ENCODE results near the gene ARHGAP5.

The ARHGAP5 gene

GRCh38 chr14:32102152-32102787 lies 25.2 kb downstream of the ARHGAP5 start:
- Histone ChIP-seq H3K4me3 (no peak overlapping the region), H3K4me1 (peaks cover 0 to 53% (median 9%) of the 10 kb centered on the region in 4 donors), H3K27me3 (no peaks in the 10 kb centered on the region), H3K36me3 (no peaks in the 10 kb centered on the region), H3K9me3 (no peaks in the 10 kb centered on the region), H3K27ac (no peak overlapping the region)
- no peak for TF ChIP-seq CTCF (IDR thresholded peaks at IDR 0.05)
- intact Hi-C loops (cut with DNase I; ENCODE audit: low total_unique reads), result no loop called here
- DNase-seq, result no peak

- Histone ChIP-seq H3K27me3 (no peaks in the 10 kb centered on the region), H3K36me3 (no peaks in the 10 kb centered on the region), H3K4me3 (no peak overlapping the region), H3K9me3 (no peaks in the 10 kb centered on the region), H3K4me1 (peaks cover 0 to 60% (median 10%) of the 10 kb centered on the region in 4 donors), H3K27ac (no peak overlapping the region)
- intact Hi-C loops (cut with DNase I; ENCODE audit: low total_unique reads), result no loop called here
- no peak for TF ChIP-seq CTCF (IDR thresholded peaks at IDR 0.05)
- no peak for DNase-seq
Observed at GRCh38 chr14:32102968-32103367, 25.9 kb downstream of the ARHGAP5 start.

GRCh38 chr14:32104308-32104707 lies 27.2 kb downstream of the ARHGAP5 start:
- TF ChIP-seq CTCF (IDR thresholded peaks at IDR 0.05), result no peak
- no peak overlapping the region for H3K4me3 ChIP-seq
- DNase-seq, result no peak

GRCh38 chr14:32104803-32105202 lies 27.7 kb downstream of the ARHGAP5 start:
- H3K27ac ChIP-seq, result no peak overlapping the region
- TF ChIP-seq CTCF (IDR thresholded peaks at IDR 0.05), result no peak
- H3K27me3 ChIP-seq, result no peaks in the 10 kb centered on the region
- H3K9me3 ChIP-seq, result no peaks in the 10 kb centered on the region
- H3K36me3 ChIP-seq, result no peaks in the 10 kb centered on the region
- no peak overlapping the region for H3K4me3 ChIP-seq
- intact Hi-C loops (cut with DNase I; ENCODE audit: low total_unique reads), result loop anchor here (5.0 kb wide), 1 partner anchor 1423 kb away; no protein-coding TSS in a partner anchor
- DNase-seq, result no peak
- H3K4me1 ChIP-seq, result peaks cover 0 to 77% (median 12%) of the 10 kb centered on the region in 4 donors

More at GRCh38 chr14:32104308-32104707, 27.2 kb downstream of the ARHGAP5 start:
- Histone ChIP-seq H3K27me3 (no peaks in the 10 kb centered on the region), H3K4me1 (peaks cover 0 to 73% (median 11%) of the 10 kb centered on the region in 4 donors), H3K36me3 (no peaks in the 10 kb centered on the region), H3K9me3 (no peaks in the 10 kb centered on the region), H3K27ac (no peak overlapping the region)
- intact Hi-C loops (cut with DNase I; ENCODE audit: low total_unique reads), result no loop called here

- DNase-seq, result no peak
- Histone ChIP-seq H3K27me3 (no peaks in the 10 kb centered on the region), H3K36me3 (no peaks in the 10 kb centered on the region), H3K27ac (no peak overlapping the region), H3K9me3 (no peaks in the 10 kb centered on the region), H3K4me3 (no peak overlapping the region), H3K4me1 (peaks cover 0 to 47% (median 7%) of the 10 kb centered on the region in 4 donors)
- intact Hi-C loops (cut with DNase I; ENCODE audit: low total_unique reads), result loop anchor here (5.0 kb wide), 1 partner anchor 1428 kb away; no protein-coding TSS in a partner anchor
- TF ChIP-seq CTCF (IDR thresholded peaks at IDR 0.05), result no peak
Observed at GRCh38 chr14:32109676-32110547, 32.8 kb downstream of the ARHGAP5 start.

All from tibial artery (tissue), 4 donors.